GM12875 (cell line): ENCODE results near the gene SUN5.

Experiments used
- H3K4me3 ChIP-seq: one replicate; pipeline ENCODE4 v1.5.1; 2011; ENCODE audit warnings: low read depth, low read length, control low read depth
- CTCF ChIP-seq: IDR thresholded peaks from 2 replicates; pipeline ENCODE4 v1.5.1; 2011; ENCODE audit warnings: low read depth, mild to moderate bottlenecking, control low read depth, inconsistent platforms, low read length, moderate library complexity, borderline replicate concordance; ENCODE audit not compliant: insufficient read depth

Gene SUN5

GRCh38 chr20:33026779-33027759 lies 22.8 kb upstream of the SUN5 start:
- TF ChIP-seq CTCF = no peak
- no peak overlapping the region for H3K4me3 ChIP-seq

GRCh38 chr20:33026072-33026778 lies 22.0 kb upstream of the SUN5 start:
- no peak overlapping the region for H3K4me3 ChIP-seq

GRCh38 chr20:33025318-33025876 lies 21.2 kb upstream of the SUN5 start:
- TF ChIP-seq CTCF = no peak
- no peak overlapping the region for H3K4me3 ChIP-seq

More at GRCh38 chr20:33026072-33026778, 22.0 kb upstream of the SUN5 start:
- TF ChIP-seq CTCF = no peak

GRCh38 chr20:33024609-33025317 lies 20.5 kb upstream of the SUN5 start:
- H3K4me3 ChIP-seq = no peak overlapping the region
- TF ChIP-seq CTCF = no peak

- no peak overlapping the region for H3K4me3 ChIP-seq
- no peak for TF ChIP-seq CTCF
Observed at GRCh38 chr20:33024243-33024560, 20.0 kb upstream of the SUN5 start.

GRCh38 chr20:33023439-33024242 lies 19.4 kb upstream of the SUN5 start:
- H3K4me3 ChIP-seq = no peak overlapping the region
- no peak for TF ChIP-seq CTCF
